Erythroblast (primary cell): Measurements from ENCODE around the gene SUN1.

Experiments used
- DNase-seq, 2 experiments: peaks; one replicate each; lab custom pipeline; 2025; lab: John Stamatoyannopoulos, UW
- GATA1 ChIP-seq: IDR thresholded peaks from 2 replicates; pipeline ENCODE4 v1.6.1; 2011; ENCODE audit warnings: low read depth, mild to moderate bottlenecking, control low read depth, low read length, moderate library complexity
- POLR2A ChIP-seq: IDR thresholded peaks from 2 replicates; pipeline ENCODE4 v1.6.1; 2011; ENCODE audit warnings: mild to moderate bottlenecking, low read length

Gene SUN1

GRCh38 chr7:904847-905246, 72.6 kb downstream of the SUN1 start:
- no peak for TF ChIP-seq GATA1
- TF ChIP-seq POLR2A = no peak
- no peak for DNase-seq

DNA sequence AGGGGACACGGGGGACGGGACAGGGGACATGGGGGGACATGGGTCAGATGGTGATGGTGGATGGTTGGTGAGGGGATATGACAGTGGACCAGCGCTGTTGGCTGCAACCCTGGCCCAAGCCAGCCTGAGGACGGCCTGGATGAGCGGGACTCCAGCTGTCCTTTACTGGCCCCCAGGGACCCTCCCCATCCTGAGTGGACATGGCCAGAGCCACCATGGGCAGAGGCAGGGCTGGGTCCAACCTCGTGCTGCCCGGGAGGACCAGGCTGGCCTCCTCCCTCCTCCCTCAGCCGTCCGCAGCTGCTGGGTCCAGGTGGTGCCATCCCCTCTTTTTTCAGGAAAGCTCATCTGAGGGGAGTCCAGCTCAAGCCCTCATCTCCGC, 74.5 kb downstream of the SUN1 start:
- no peak for TF ChIP-seq GATA1
- no peak for TF ChIP-seq POLR2A
- no peak for DNase-seq

DNA sequence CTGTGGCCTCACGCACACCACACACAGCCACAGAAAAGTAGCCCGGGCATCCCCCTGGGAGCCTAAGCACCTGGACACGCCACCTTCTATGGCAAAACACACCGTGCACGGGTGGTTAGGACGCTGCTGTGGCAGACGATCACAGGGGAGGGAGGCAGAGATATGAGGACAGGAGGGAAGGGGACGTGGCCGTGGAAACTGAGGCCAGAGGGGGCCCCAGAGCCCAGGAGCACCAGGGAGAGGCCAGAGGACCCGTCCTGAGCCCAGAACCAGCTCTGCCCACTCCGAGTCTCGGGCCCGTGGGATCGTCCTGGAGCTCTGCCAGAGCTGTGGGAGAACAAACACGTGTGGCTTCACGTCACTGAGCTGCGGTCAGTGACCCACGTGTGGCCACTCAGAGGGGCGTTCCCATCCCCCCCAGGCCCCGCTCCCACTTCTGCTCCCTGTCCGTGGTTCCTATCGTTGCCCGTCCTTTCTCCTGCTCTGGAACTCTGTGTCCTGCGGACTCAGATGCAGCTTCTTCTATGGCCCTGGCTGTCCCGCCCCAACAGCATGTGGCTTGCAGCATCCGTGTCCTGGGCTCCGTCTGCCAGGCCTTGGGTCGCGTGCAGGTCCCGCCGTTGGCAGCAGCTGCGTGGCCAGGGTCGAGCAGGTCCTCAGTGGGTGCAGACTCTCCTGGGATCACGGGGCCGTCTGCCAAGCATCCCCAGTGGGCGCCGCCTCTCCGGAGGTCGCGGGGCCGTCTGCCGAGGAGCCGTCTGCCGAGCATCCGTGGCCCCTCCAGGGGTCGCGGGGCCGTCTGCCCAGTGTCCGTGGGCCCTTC, 75.1 kb downstream of the SUN1 start:
- TF ChIP-seq POLR2A = no peak
- no peak for TF ChIP-seq GATA1
- DNase-seq = no peak

DNA sequence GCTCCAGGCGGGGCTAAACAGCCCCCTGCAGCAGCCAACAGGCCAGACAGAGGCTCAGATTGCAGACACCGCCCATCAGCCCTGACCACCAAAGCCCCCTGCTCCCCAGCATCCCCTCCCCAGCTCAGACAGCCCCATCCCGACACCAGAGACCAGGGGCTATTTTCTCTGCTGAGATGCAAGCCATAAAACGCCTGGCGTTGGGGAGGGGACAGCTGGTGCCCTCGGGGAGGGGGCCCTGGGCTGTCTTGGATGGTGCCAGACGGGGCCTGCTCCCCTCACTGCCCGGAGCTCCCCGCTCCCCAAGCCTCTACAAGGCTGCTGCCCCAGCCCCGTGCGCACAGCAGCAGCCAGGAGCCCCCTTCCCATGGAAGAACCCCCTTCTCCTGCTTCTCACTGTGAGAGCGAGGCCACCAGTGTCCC, 75.9 kb downstream of the SUN1 start:
- TF ChIP-seq POLR2A (no peak), GATA1 (no peak)

DNA sequence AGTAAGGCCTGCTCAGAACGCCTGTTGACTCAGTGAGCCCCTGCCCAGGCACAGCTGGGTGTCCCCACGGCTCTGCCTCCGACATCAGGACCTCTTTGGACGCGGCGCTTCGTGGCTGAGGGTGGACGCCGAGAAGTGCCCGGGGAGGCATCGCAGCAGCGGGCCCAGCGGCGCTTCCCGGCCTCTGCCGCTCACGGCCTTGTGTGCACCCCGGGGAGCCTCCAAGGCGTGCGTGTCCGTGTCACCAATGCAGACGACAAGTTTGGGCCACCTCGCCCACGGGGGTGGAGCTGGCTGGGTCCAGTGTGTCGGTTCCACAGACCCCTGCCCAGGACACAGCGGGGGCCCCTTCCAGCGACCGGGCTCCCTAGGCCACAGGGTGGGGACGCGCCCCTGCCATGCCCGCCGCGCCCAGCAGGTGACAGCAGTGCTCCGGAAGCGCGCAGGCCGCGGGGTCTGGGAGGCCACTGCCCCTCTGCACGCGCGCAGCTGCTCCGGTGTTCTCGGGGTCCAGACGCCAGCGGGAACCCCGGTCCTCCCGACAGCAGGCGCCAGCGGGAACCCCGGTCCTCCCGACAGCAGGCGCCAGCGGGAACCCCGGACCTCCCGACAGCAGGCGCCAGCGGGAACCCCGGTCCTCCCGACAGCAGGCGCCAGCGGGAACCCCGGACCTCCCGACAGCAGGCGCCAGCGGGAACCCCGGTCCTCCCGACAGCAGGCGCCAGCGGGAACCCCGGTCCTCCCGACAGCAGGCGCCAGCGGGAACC, 76.5 kb downstream of the SUN1 start:
- DNase-seq = peak; percentile 64 to 71

More for the DNA sequence above, 75.9 kb downstream of the SUN1 start:
- no peak for DNase-seq

GRCh38 chr7:909358-910329, 77.4 kb downstream of the SUN1 start:
- TF ChIP-seq POLR2A = no peak
- DNase-seq = peak; percentile 30 to 46

GRCh38 chr7:910441-910861, 78.2 kb downstream of the SUN1 start:
- DNase-seq = no peak
- TF ChIP-seq POLR2A = no peak
- TF ChIP-seq GATA1 = no peak

- TF ChIP-seq GATA1 = no peak
- TF ChIP-seq POLR2A = no peak
- no peak for DNase-seq
Measured at GRCh38 chr7:910931-911431, 78.7 kb downstream of the SUN1 start.

- no peak for DNase-seq
- TF ChIP-seq POLR2A (no peak), GATA1 (no peak)
Measured at GRCh38 chr7:911791-912480, 79.7 kb downstream of the SUN1 start.

- TF ChIP-seq GATA1 = no peak
- TF ChIP-seq POLR2A = no peak
- no peak for DNase-seq
Measured at GRCh38 chr7:913736-914520, 81.7 kb downstream of the SUN1 start.

GRCh38 chr7:914521-915194, 82.4 kb downstream of the SUN1 start:
- DNase-seq = no peak
- no peak for TF ChIP-seq GATA1
- TF ChIP-seq POLR2A = no peak
